Right atrium auricular region (tissue), 2 donors: Measurements from ENCODE around the gene CNTNAP2. TPM values are rescaled to one million over a fixed set of nuclear protein-coding genes. Genes with fewer than 3 reads are reported as not detected.

Experiments used
- DNase-seq: peaks from one replicate; pipeline ENCODE4 v3.0.0-alpha.2; 2019; ENCODE audit warnings: low spot score
- H3K27ac ChIP-seq, 2 donors: fragments of 200-600 bp; sonication (generic); 1 replicate in 1 of 2; 2 replicates in 1 of 2; pipeline ENCODE4 v1.5.1; 2016 to 2019
- H3K27me3 ChIP-seq, 2 donors: fragments of 200-600 bp; sonication (generic); one replicate each; pipeline versions ENCODE4 v1.5.1 to v1.6.0; 2017 to 2019
- H3K36me3 ChIP-seq: fragments of 200-600 bp; sonication (generic); one replicate; pipeline ENCODE4 v1.5.1; 2016
- H3K4me1 ChIP-seq, 2 donors: fragments of 200-600 bp; sonication (generic); one replicate each; pipeline versions ENCODE4 v1.5.1 to v1.6.0; 2017 to 2019
- H3K4me3 ChIP-seq, 2 donors: fragments of 200-600 bp; sonication (generic); 1 replicate in 1 of 2; 2 replicates in 1 of 2; pipeline ENCODE4 v1.5.1; 2017 to 2019; ENCODE audit warnings: mild to moderate bottlenecking in 1 of 2, moderate library complexity in 1 of 2
- H3K9me3 ChIP-seq, 2 donors: fragments of 200-600 bp; sonication (generic); one replicate each; pipeline ENCODE4 v1.5.1; 2019
- CTCF ChIP-seq, 2 donors: fragments of 200-600 bp; sonication (generic); IDR thresholded peaks; one replicate each; pipeline ENCODE4 v1.5.1; 2019; ENCODE audit warnings: antibody characterized with exemption in 2 of 2
- total RNA-seq, 2 donors: library from RNA; depleted of rRNA; stranded (reverse); fragments of >200 nt; gene quantifications; one replicate each; pipeline ENCODE4 v1.1.0, GENCODE V29; 2016

CNTNAP2 gene
- total RNA-seq, 2 donors from 2014 or later: 1.1 to 1.7 TPM

DNA sequence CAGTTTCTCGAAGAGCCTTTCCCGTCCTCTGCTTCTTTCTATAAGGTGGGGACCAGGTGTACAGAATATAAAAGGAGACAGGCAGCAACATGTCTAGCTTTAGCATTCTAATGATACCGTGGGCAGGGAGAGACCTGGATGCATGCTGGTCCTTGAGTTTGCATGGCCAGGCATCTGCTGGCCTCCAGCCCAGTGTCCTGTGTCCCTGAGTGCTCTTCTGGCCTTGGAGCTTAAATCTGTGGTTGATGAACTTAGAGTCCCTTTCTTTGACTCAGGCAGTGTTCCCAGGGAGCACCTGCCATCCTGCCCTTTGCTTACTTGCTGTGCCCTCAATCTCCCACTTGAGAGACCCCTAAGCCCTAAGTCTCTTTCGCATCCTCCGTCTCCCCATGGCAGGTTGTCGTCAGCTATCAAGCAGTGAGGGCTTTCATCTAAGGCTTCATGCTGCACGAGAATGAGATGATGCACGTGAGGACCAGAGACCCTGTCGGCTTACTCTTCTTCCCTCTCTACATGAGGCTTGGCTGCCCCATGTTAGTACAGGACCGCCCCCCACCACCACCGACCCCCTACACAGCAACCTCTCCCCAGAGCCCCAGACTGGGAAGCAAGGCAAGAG, 2160.6 kb downstream of the CNTNAP2 start:
- no peak for TF ChIP-seq CTCF (IDR thresholded peaks at IDR 0.05)
- Histone ChIP-seq H3K27ac (no peak overlapping the region), H3K4me1 (no peaks in the 10 kb centered on the region), H3K27me3 (no peaks in the 10 kb centered on the region), H3K9me3 (no peaks in the 10 kb centered on the region), H3K4me3 (no peak overlapping the region), H3K36me3 (no peaks in the 10 kb centered on the region)
- DNase-seq: no peak

- DNase-seq: no peak
- no peaks in the 10 kb centered on the region for H3K27me3 ChIP-seq
- no peaks in the 10 kb centered on the region for H3K36me3 ChIP-seq
- no peak overlapping the region for H3K4me3 ChIP-seq
- no peaks in the 10 kb centered on the region for H3K4me1 ChIP-seq
- TF ChIP-seq CTCF (IDR thresholded peaks at IDR 0.05): peak in 1 of 2 donors; percentile 39
- H3K27ac ChIP-seq: no peak overlapping the region
- peaks cover 0 to 5% of the 10 kb centered on the region in 2 donors for H3K9me3 ChIP-seq
Measured at GRCh38 chr7:148286150-148286549, 2169.5 kb downstream of the CNTNAP2 start.

GRCh38 chr7:148287538-148287937, 2170.9 kb downstream of the CNTNAP2 start:
- Histone ChIP-seq H3K27me3 (no peaks in the 10 kb centered on the region), H3K9me3 (peaks cover 0 to 5% of the 10 kb centered on the region in 2 donors), H3K27ac (no peak overlapping the region), H3K4me3 (no peak overlapping the region), H3K4me1 (no peaks in the 10 kb centered on the region), H3K36me3 (no peaks in the 10 kb centered on the region)
- no peak for TF ChIP-seq CTCF (IDR thresholded peaks at IDR 0.05)
- DNase-seq: no peak

DNA sequence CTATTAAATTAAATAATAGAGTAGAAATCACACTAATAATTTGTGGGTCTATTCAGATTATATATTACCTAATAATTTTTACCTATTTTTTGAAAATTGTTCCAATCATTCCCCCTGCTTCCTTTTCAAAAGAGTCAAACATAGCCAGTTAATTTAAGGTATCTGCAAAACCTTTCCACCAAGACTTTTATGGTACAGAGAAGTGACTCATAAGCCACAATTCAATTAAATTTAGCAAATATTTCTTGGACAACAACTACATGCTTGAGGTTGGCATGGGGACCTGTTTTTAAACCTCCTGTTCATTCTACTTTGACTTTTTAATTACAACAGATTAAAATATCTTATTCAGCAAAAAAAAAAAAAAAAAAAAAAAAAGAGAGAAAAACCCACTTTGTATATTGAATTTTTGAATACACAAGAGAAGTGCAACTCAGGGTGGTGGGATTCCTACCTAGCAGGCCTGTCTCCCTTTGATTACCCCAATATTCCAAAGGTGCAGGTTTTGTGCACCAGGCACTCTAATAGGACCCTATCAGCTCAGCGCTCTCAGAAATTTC, 2172.1 kb downstream of the CNTNAP2 start:
- Histone ChIP-seq H3K4me1 (no peaks in the 10 kb centered on the region), H3K4me3 (no peak overlapping the region), H3K9me3 (peaks cover 0 to under 1% of the 10 kb centered on the region in 2 donors), H3K36me3 (no peaks in the 10 kb centered on the region), H3K27ac (no peak overlapping the region), H3K27me3 (no peaks in the 10 kb centered on the region)
- no peak for TF ChIP-seq CTCF (IDR thresholded peaks at IDR 0.05)
- DNase-seq: no peak

DNA sequence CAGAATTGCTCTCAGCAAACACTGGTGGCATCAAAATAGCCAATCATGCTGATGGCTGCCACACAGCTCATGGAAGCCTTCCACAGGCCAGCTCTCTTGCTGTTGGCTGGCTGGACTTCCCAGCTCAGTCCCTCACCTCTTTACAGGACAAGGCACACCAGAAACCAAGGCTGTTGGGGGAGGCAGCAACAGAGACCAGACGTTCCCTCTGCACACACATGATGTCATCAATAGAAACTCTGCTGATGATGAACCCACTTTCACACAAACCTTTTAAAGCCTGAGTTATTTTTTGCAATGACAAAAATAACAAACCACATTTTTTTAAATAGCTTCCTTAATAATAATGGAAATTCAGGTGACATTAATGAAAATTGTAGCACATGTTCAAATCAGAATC, 2173.0 kb downstream of the CNTNAP2 start:
- H3K4me3 ChIP-seq: no peak overlapping the region
- H3K27me3 ChIP-seq: no peaks in the 10 kb centered on the region
- H3K9me3 ChIP-seq: no peaks in the 10 kb centered on the region
- no peak for DNase-seq
- no peaks in the 10 kb centered on the region for H3K36me3 ChIP-seq
- H3K4me1 ChIP-seq: no peaks in the 10 kb centered on the region
- H3K27ac ChIP-seq: no peak overlapping the region
- TF ChIP-seq CTCF (IDR thresholded peaks at IDR 0.05): no peak

- Histone ChIP-seq H3K27me3 (no peaks in the 10 kb centered on the region), H3K4me1 (no peaks in the 10 kb centered on the region), H3K9me3 (no peaks in the 10 kb centered on the region), H3K36me3 (no peaks in the 10 kb centered on the region), H3K27ac (no peak overlapping the region), H3K4me3 (no peak overlapping the region)
- TF ChIP-seq CTCF (IDR thresholded peaks at IDR 0.05): no peak
- DNase-seq: no peak
Measured at GRCh38 chr7:148290538-148290937, 2173.9 kb downstream of the CNTNAP2 start.
